Measurements from ENCODE around the gene LPAR1. TPM values are rescaled to one million over a fixed set of nuclear protein-coding genes. Genes with fewer than 3 reads are reported as not detected.

LPAR1 gene
- total and polyA plus RNA-seq, 10 of the 15 experiments (the other 5 are each of a cell fraction or from before 2014, with no cell fraction given): 3.3 to 12.9 (median 8.4) TPM

GRCh38 chr9:110919609-110920008, 118.7 kb downstream of the LPAR1 start:
- in situ Hi-C loops (cut with MboI) (no loop called here), intact Hi-C loops (cut with micrococcal nuclease; ENCODE audit: unreplicated experiment) (no loop called here)
- ChIA-PET RAD21 (ENCODE audit: unreplicated experiment) (no interaction called here), POLR2A (interaction anchor here (1.0 to 1.3 kb wide), 2 partner anchors 8 to 17 kb away, joined by 4 to 5 read pairs; no protein-coding TSS in a partner anchor), SMC1A (ENCODE audit: uncharacterized antibody, unreplicated experiment) (interaction anchor here (1.0 to 1.3 kb wide), 3 partner anchors 8 to 117 kb away, joined by 3 read pairs; no protein-coding TSS in a partner anchor), CTCF (interaction anchor here (1.1 kb wide), 1 partner anchor 117 kb away, joined by 4 read pairs; no protein-coding TSS in a partner anchor)
- BruUV-seq (replicated peaks): no TSS peak
- Histone ChIP-seq H3K9me3 (replicated peaks; ENCODE audit: control insufficient read depth, insufficient read depth, low read length) (peaks cover 1% of the 10 kb centered on the region; the same call in 2 of the 3 replicates), H3K4me2 (ENCODE audit: control insufficient read depth, insufficient read depth) (no peak overlapping the region), H3K4me3 (no peak overlapping the region), H3K27ac (ENCODE audit: control insufficient read depth, insufficient read depth) (no peak overlapping the region), H3K9ac (ENCODE audit: control insufficient read depth, insufficient read depth, low read length) (no peak overlapping the region), H3K4me1 (ENCODE audit: control insufficient read depth, insufficient read depth, low read length) (no peaks in the 10 kb centered on the region), H3K27me3 (replicated peaks in 1 of 2; ENCODE audit: control insufficient read depth in 2 of 2, insufficient read depth in 2 of 2, low read length in 1 of 2) (no peaks in the 10 kb centered on the region), H3K36me3 (ENCODE audit: control insufficient read depth in 2 of 2, insufficient read depth in 2 of 2, low read length in 1 of 2) (no peaks in the 10 kb centered on the region), H3K79me2 (ENCODE audit: control insufficient read depth, insufficient read depth, low read length) (no peaks in the 10 kb centered on the region), H4K20me1 (ENCODE audit: control insufficient read depth, insufficient read depth) (no peaks in the 10 kb centered on the region), H2AFZ (ENCODE audit: control insufficient read depth, low read depth, low read length) (peak overlapping the region; percentile 15; the same call in 1 of the 2 replicates)
- TF ChIP-seq EGR1 (IDR thresholded peaks at IDR 0.05; ENCODE audit: borderline replicate concordance in 1 of 2, low read depth in 2 of 2, low read length in 2 of 2) (no peak), SREBF1 (IDR thresholded peaks at IDR 0.05; ENCODE audit: low read length) (no peak), PAX5 (IDR thresholded peaks at IDR 0.05; ENCODE audit: borderline replicate concordance, low read depth, low read length) (no peak), HDAC2 (IDR thresholded peaks at IDR 0.05) (no peak), SIX5 (IDR thresholded peaks at IDR 0.05; ENCODE audit: low read depth, low read length, severe bottlenecking) (no peak), IRF5 (IDR thresholded peaks at IDR 0.05; ENCODE audit: borderline replicate concordance) (no peak), MTA2 (IDR thresholded peaks at IDR 0.05; ENCODE audit: low read depth) (no peak), MAX (IDR thresholded peaks at IDR 0.05; ENCODE audit: low read depth, low read length) (no peak), TCF12 (IDR thresholded peaks at IDR 0.05; ENCODE audit: low read depth, low read length) (no peak)
- TF ChIP-seq, protein P1, sequence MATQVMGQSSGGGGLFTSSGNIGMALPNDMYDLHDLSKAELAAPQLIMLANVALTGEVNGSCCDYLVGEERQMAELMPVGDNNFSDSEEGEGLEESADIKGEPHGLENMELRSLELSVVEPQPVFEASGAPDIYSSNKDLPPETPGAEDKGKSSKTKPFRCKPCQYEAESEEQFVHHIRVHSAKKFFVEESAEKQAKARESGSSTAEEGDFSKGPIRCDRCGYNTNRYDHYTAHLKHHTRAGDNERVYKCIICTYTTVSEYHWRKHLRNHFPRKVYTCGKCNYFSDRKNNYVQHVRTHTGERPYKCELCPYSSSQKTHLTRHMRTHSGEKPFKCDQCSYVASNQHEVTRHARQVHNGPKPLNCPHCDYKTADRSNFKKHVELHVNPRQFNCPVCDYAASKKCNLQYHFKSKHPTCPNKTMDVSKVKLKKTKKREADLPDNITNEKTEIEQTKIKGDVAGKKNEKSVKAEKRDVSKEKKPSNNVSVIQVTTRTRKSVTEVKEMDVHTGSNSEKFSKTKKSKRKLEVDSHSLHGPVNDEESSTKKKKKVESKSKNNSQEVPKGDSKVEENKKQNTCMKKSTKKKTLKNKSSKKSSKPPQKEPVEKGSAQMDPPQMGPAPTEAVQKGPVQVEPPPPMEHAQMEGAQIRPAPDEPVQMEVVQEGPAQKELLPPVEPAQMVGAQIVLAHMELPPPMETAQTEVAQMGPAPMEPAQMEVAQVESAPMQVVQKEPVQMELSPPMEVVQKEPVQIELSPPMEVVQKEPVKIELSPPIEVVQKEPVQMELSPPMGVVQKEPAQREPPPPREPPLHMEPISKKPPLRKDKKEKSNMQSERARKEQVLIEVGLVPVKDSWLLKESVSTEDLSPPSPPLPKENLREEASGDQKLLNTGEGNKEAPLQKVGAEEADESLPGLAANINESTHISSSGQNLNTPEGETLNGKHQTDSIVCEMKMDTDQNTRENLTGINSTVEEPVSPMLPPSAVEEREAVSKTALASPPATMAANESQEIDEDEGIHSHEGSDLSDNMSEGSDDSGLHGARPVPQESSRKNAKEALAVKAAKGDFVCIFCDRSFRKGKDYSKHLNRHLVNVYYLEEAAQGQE (IDR thresholded peaks at IDR 0.05; ENCODE audit: low read depth, low read length): no peak
- 39% methylated on average over 3 of the region's 3 CpGs for WGBS (ENCODE audit: insufficient coverage, insufficient replicate concordance, low lambda C conversion rate, missing lambda C conversion rate)
- FAIRE-seq: no peak
- ATAC-seq: peak; percentile 46
- no peak for DNase-seq (ENCODE audit: low read depth, low spot score)

Measured in GM12878 (cell line).